GM18867 (cell line): ENCODE measurements around the gene GPR176.
A peak's percentile ranks its signal among the peaks of the same experiment; 100 is the strongest.

ENCODE experiments used
- ATAC-seq: cut with Tn5 transposase; IDR thresholded peaks from one replicate; pipeline ENCODE4 v1.9.1; 2021; ENCODE audit warnings: mild to moderate bottlenecking, moderate library complexity; ENCODE audit not compliant: unreplicated experiment

GPR176 gene, protein sequence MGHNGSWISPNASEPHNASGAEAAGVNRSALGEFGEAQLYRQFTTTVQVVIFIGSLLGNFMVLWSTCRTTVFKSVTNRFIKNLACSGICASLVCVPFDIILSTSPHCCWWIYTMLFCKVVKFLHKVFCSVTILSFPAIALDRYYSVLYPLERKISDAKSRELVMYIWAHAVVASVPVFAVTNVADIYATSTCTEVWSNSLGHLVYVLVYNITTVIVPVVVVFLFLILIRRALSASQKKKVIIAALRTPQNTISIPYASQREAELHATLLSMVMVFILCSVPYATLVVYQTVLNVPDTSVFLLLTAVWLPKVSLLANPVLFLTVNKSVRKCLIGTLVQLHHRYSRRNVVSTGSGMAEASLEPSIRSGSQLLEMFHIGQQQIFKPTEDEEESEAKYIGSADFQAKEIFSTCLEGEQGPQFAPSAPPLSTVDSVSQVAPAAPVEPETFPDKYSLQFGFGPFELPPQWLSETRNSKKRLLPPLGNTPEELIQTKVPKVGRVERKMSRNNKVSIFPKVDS

DNA sequence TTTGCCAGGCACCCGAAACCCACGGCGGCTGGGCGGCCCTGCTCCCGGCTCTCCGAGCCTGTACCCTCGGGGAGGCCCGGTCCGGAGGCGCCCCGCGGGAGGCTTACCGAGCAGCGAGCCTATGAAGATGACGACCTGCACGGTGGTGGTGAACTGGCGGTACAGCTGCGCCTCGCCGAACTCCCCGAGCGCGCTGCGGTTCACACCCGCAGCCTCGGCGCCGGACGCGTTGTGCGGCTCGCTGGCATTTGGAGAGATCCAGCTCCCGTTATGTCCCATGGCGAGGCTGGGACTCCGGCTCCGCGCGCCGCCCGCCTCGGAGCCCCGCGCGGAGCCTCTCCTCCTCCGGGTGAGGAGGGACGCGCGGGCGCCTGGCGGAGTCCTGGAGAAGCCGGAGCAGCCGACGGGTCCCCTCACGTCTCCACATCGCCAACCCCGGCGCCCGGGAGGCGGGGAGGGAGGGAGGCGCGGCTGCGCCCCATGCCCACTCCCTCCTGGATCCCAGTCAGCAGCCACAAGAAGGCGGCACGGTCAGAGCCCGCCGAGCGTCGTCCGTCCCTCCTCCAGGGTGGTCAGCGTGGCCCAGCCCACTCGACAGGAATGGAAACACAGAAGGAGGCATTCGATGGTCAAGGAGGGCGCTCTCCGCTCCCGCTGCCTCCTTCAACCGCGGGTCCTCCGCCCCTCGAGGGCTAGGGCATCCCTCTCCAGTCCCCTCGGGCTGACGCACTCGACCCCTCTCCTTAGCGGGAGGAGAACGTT, at the start of gene GPR176:
GPR176 (minus strand) TSS at position 519 of the 762 bp plus-strand sequence; CDS start at position 279, 240 bp downstream.
- peak; percentile 4 for ATAC-seq

DNA sequence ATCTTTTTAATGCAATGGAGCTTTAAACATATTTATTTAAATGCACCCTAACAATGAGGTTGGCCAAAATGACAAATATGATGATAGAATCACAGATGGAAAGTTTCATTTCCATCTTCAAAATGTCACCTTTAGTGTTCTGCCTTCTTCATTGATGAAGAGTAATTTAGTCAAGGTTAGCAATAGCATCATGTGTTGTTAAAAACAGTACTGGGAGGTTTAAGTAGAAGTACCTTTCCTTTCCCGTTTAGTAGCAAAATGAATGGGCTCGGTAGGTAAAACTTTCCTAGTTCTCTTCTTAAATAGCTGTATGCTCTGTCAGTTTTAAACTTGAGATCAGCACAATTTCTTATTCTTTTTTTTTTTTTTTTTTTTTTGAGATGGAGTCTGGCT, 48.9 kb upstream of the GPR176 start:
- no peak for ATAC-seq

DNA sequence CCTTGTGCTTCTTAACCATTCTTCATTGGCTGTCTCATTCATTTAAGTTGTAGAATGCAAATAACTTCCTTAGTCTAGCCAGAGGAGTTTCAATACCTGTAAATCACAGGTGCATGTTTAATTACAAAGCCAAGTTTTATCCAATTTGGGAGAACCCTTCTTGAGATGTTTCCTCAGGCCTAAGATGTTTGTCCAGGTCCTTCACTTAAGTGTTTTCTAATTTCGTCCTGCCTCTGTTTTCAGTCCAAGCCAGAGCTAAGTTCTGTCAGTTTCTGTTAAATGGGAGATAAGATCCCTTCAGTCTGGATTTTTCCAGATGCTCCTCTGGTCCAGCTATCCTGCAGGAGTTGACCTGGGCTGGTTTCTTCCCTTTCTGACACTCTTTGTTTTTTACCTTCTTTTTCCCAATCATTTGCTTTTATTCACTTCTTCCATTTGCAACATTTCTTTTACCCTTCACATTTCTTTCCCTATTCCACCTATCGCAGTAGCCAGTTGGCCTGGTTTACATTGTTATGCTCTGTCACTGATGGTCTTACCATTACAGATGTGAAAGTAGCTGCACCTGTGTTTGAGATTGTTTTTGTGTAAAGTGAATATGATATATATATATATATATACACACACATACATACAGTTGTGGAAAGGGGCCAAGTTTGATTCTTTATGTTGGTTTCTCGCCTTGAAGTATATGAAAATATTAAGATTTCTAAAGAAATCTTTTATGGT, 48.4 kb upstream of the GPR176 start:
- no peak for ATAC-seq

DNA sequence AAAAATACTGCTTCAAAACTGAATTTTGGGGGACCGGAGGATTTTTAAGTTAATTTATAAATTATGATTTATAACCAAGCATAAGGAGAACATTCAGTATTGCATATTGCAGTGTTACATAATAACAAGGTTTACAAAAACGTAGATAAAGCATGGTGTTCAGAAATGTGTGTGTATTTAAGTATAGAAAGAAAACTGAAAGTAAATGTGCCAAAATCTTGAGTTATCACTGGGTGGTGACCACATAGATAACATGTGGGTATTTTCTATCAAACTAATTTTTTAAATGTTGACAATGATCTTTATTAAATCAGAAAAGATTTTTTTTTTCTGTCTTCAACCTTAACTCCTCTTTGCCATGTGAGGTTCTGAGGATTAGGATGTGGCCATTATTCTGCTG, 46.5 kb upstream of the GPR176 start:
- no peak for ATAC-seq

DNA sequence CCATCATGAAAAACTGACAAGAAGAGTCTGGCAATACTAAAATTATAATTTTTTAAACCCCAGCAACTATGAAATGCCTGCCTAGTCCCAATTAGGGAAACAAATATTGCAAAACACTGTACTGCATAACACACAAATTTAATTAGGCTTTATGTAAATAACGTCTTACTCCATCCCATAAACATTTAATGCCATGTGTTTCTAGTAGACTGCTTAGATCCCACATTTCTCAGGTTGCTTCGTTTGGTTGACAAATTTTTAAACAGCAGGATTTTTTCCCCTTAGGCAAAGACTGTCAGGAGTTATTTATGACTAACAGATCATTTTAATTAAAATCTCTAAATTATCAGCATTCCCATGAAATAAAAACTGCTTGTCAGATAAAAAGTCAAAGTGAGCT, 43.7 kb upstream of the GPR176 start:
- ATAC-seq: no peak

DNA sequence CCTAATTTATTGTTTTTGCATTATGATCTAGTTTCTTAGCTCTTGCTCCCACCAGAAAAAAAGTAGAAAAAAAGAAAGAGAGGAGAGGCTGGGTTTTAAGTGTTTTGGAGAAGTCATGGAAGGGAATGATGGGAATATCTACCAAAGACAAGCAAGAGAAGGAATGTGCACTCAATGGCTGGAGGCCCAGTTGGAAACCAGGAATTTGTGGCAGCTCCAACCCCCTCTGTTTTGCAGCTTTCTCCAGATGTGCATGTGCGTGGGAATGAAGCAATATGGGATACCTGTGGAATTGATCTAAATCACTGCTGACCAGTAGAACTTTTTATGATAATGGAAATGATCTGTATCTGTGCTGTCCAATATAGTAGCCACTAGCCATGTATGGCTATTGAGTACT, 41.0 kb upstream of the GPR176 start:
- no peak for ATAC-seq

DNA sequence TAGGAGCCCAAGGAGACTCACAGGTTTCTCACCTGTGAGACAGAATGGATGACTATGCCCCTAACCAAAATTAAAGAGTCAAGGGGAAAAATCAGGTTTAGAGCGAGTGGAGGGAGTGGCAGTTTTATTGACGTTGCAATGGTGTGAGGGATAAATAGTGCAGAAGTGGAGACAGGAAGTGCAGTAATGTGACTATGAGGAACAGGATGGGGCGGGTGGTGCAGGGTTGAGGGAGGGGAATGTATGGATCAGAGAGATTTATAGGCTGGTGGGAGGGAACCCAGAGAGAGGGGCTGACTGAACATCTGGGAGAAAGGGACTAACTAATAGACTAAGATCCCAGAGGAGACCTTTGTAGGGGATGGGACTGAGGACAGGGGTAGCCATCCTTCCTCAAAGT, 40.3 kb upstream of the GPR176 start:
- ATAC-seq: no peak

DNA sequence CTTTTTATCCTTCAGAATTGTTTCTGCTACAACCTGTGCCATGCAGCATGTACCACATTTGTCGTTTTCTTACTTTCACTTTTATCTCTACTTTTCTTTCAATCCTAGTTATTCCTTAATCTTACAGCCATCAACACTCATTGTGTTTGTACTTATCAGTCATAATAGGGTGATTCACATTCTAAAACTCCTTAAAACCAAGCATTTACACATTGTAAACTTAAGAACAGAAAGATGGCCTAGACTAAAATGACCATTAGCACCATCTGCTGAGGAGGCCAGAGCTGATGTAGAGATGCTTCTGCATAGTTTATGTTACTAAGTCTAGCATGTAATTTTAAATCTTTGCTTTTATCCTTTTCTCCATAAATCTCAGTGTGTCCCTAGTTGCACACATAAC, 39.3 kb upstream of the GPR176 start:
- ATAC-seq: no peak

DNA sequence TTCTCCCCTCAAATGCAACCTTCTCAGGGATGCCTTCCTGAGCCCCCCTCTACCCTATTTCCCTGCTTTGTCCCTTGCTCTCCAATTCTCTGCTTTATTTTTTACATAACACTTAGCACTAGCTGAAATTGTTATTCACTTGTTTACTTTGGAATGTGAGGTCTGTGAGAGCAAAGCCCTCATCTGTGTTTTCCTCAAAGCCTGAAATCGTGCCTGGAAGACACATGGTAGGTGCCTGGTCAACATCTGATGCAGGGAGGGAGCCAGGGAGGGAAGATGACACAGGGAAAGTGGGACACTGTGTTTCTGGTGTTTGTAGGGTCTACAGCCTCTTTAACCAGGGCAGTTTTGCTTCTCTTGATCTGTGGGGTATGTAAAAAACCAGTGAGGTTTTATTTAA, 37.4 kb upstream of the GPR176 start:
- ATAC-seq: no peak

DNA sequence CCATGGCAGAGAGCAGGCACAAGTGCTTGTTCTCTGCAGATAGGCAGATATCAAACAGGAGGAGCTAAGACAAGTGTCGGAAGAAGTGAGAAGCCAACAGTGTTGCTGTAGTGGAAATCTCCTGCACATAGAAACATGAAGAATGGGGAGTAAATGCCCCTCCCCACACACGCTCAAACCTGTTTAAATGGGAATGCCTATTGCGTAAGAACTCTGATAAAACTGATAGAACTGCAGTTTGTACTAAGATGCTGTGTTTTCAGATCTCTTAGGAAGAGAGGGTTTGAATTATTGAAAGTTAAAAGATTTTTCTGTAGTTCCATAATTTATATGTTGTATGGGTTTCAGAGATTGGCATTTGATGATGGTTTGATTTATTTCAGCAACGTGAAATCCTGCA, 33.5 kb upstream of the GPR176 start:
- no peak for ATAC-seq

DNA sequence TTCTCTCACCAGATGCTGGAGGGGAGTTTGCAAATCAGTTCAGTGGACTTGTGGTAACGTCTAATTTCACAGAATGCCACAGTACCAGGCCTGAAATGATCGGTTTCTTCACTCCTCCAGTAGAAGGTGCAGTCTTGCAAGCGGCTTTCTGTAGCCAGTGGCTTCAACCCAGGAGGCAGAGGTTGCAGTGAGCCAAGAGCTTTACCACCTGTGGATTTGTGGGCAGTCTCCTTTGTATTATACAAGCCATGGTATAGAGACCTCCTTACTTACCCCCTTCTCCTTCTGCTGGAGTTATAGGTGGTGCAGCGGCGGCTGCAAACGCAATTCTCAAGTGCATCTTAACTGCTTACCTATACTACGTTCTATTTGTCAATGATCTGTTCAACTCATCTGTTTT, 31.5 kb upstream of the GPR176 start:
- ATAC-seq: no peak

DNA sequence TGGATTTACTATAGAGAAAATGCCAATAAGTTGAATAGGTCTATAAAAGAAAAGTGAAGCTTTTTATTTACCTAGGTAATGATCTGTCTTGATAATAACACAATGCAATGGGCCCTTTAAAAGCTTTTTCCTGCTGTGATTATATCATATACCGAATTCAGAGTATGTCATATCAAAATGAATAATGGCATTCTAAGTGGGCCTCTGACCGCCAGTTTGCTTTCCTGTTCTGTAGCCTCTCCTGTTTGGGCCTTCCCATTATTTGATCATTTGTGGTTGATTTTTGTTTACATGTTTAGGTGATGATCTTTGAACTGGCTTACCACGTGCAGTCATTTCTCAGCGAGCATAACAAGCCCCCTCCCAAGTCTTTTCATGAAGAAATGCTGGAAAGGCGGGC, 28.8 kb upstream of the GPR176 start:
- no peak for ATAC-seq

DNA sequence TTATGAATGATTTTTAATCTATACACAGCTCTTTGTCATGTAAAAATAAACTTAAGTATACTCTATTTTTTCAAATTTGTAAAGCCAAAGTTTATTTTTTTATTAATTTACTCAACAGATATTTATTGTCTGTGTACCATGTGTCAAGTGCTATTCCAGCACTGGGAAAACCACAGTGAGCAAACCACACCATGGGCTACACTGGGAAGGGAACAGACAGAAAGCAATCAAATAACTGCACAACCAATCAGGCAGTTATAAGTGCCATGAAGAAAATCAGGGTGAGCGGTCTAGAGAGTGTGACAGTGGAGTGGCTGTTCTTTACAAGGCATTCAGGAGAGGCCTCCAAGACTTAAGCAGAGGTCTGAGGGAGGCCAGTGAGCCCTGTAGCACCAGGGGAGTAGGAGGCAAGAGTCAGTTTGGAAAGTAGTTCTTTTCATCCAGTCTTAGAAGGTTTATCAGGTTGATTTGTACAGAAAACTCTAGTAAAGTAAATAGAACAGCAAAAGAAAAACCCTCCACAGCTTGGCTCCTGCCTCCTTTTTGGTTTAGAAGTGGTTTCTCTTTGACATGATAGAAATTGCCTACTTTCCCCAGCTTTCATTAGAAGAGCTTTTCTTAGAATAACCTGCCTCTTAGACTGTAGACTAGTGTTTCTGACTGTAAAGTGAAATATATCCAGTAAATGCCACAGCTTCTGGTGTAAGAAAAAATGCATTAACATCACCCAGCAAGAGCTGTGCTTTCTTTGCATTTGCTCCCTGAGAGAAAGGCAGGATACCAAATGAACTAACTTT, 27.5 kb upstream of the GPR176 start:
- ATAC-seq: no peak

DNA sequence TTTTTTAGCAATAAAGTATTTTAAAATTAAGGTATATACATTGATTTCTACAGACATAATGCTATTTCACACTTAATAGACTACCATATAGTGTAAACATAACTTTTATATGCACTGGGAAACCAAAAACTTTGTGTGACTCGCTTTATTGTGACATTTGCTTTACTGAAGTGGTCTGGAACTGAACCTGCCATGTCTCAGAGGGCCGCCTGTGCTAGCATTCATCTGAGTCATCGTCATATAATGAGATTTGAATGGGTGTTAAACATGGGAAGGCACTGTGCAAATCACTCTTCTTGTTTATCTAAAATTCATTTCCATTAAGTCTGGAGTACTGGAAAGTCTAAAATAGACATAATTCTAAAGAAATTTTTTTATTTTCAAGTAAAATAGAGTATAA, 26.8 kb upstream of the GPR176 start:
- no peak for ATAC-seq

DNA sequence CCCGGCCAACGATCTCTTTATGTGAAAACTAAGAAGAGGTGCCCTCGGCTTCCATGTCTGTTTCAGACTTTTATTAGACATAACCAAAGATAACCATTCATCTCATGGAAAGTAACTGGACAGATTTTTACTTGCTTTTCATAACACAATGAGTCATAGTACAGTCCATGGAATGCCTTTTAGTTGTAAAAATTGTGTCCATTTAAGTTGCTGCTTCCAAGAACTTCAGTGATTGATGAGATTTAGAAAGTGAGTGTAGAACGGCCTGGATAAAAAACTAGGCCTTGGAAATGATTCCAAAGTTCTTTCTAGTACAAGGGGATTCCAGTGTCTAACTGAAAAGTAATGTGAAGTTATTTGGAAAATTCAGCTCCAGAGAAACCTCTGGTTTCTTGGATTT, 24.7 kb upstream of the GPR176 start:
- no peak for ATAC-seq

DNA sequence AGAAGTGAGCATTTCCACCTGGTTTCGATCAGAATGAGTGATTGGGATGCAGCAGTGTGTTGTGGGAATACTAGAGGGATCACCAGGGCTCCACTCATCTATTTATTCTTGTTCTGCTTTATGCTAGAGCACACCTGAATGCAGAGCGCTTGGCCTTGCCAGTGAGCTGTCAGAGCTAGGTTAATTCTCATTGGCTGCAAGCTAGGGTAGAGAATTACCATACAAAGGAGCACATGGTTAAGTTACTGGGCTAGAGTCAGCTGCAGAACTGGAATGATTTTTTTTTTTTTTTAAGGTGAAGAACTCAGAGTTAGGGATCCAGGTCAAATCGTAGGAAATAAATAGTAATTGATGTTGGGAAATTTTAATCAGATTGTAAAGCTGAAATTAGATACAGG, 22.7 kb upstream of the GPR176 start:
- ATAC-seq: no peak

DNA sequence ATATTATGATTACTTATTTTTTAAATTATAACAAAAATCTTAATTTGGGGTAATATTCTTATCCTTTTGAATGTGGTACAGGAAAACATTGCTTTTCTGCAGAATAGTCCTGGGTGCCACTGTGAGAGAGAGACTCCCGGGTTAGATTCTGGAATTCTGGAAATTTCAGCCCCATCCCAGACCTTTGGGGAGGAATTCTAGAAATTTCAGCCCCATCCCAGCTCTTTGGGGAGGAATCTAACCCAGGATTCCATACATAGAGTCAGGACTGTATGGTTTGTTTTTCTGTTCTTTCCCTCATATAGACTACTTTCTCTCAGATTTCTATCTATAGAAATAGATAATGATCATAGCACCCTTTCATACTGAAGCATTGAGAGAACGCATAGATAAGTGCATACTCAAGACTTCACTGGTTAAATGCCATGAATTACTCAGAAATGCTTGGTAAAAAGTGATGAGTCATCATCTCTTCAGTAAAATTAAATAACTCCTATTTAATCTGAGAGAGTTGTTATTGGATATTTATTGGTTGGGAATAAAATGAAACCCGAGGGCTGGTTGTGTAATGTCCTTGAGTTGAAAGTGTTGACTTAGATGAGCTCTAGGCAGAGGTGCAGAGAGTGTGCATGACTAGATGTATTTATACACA, 22.2 kb upstream of the GPR176 start:
- ATAC-seq: no peak

DNA sequence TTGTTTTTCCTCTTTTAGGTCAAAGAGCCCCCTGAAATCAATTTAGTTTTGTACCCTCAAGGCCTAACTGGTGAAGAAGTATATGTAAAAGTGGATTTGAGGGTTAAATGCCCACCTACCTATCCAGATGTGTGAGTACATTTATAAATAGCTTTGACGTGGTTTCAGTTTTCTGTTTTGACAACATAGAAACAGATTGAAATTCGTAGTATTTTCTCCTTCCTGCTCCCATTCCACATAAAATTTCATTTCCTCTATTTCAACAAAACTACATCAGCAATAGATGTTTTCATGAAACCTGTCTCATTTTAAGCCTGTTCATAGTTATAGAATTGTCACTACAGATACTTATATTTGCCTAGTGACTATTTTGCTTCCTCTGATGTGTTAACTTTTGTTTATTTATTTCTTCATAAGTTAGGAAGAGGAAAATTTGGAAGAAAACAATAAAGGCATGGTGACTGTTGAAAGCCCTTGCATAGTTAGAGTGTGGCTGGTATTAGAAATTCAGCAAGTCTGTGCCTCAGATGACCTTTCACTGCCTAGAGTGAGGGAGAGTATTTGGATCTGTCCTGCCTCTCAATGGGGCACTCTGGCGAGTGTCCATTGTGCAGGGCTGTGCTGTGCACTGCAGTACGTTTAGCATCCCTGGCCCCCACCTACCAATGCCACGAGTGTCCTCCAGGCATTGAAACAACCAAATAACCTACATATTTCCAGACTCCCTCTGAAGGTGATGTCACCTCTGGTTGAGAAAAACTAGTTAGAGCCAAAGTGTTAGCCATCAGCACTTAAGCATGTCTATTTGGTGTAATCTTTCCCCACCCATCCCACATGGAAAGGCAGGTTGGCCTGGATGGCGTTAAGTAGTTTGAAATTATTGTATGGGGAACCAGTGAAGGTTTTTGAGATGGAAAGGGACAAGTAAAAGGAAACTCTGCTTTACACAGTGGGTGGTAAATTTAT, 19.7 kb upstream of the GPR176 start:
- ATAC-seq: no peak

DNA sequence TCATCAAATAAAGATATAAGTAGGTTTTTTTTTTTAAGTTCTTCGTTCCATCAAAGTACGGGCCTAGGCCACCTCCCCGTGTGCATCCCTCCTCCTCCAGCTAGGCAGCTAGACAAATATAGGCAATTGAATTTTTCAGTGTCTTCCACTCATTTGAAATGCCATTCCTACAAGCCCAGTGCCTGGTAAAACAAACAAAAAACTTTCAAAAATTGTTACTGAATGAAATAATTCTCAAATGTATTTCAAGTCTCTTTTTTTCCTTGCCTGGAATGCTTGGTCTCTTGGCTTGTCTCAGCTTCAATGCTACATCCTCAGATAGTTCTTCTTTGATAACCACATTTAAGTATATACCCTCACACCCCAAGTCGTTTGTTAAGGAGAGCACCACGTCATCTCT, 17.6 kb upstream of the GPR176 start:
- ATAC-seq: no peak
